ENCODE results near the gene DAP3.

- TF ChIP-seq CTCF (IDR thresholded peaks at IDR 0.05), result no peak
- no peak for TF ChIP-seq POLR2A (IDR thresholded peaks at IDR 0.05)
Observed at GRCh38 chr1:155698382-155699038, 9.6 kb downstream of the DAP3 start.

Measured in prostate gland (tissue), 2 donors.